Activated CD4-positive, alpha-beta T cell treated with anti-CD3 and anti-CD28 coated beads, Interleukin-10, Interleukin-2, amounts not matched to agents 100 ng/mL and 50 ng/mL, durations not matched to agents 16 hours and 8 hours (primary cell): ENCODE measurements around the gene TMEM167B.
"Not testable (repeated sequence)": the region's sequence is repeated elsewhere in the genome, so short reads cannot be mapped to it uniquely, and the experiment has no call there.

ENCODE experiments used
- DNase-seq: peaks from one replicate; pipeline ENCODE4 v3.0.0-alpha.2; 2020

The TMEM167B gene

GRCh38 chr1:109090196-109091077, at the start of gene TMEM167B:
Gene TMEM167B, plus strand, starts transcription at chr1:109090764. Its CDS starts 109 bp downstream, at chr1:109090873.
- DNase-seq = peak; percentile 92

GRCh38 chr1:109040989-109041620, 49.5 kb upstream of the TMEM167B start:
- peak; percentile 39 for DNase-seq

GRCh38 chr1:109041621-109042468, 48.7 kb upstream of the TMEM167B start, which contains the start of gene WDR47:
Gene WDR47, minus strand, starts transcription at chr1:109042102. Its CDS starts 18,590 bp downstream, at chr1:109023512.
- peak; percentile 98 for DNase-seq

- no peak for DNase-seq
These were observed 45.0 kb upstream of the TMEM167B start for GRCh38 chr1:109045595-109045994.

- DNase-seq = no peak
These were observed 43.9 kb upstream of the TMEM167B start for GRCh38 chr1:109046671-109047070.

GRCh38 chr1:109047339-109047738, 43.2 kb upstream of the TMEM167B start:
- no peak for DNase-seq

- DNase-seq = no peak
These were observed 42.2 kb upstream of the TMEM167B start for GRCh38 chr1:109048335-109048734.

- no peak for DNase-seq
These were observed 40.2 kb upstream of the TMEM167B start for GRCh38 chr1:109050228-109050995.

GRCh38 chr1:109052145-109052544, 38.4 kb upstream of the TMEM167B start:
- DNase-seq = not testable (repeated sequence)

- DNase-seq = no peak
These were observed 34.5 kb upstream of the TMEM167B start for GRCh38 chr1:109056064-109056463.

- no peak for DNase-seq
These were observed 31.5 kb upstream of the TMEM167B start for GRCh38 chr1:109059026-109059425.

- no peak for DNase-seq
These were observed 29.9 kb upstream of the TMEM167B start for GRCh38 chr1:109060707-109061106.

GRCh38 chr1:109061183-109061582, 29.4 kb upstream of the TMEM167B start:
- no peak for DNase-seq

GRCh38 chr1:109065137-109065536, 25.4 kb upstream of the TMEM167B start:
- no peak for DNase-seq

- DNase-seq = no peak
These were observed 22.7 kb upstream of the TMEM167B start for GRCh38 chr1:109067883-109068282.

GRCh38 chr1:109069294-109069693, 21.3 kb upstream of the TMEM167B start:
- DNase-seq = no peak

GRCh38 chr1:109075531-109076490, 14.8 kb upstream of the TMEM167B start, which contains the start of gene TAF13:
Gene TAF13, minus strand, starts transcription at chr1:109076003. Its CDS starts 56 bp downstream, at chr1:109075947.
- peak; percentile 95 for DNase-seq

GRCh38 chr1:109078317-109078716, 12.2 kb upstream of the TMEM167B start:
- DNase-seq = no peak

GRCh38 chr1:109079240-109079622, 11.3 kb upstream of the TMEM167B start:
- DNase-seq = no peak

- DNase-seq = no peak
These were observed 10.0 kb upstream of the TMEM167B start for GRCh38 chr1:109080441-109081082.
